ENCODE measurements around the gene GMEB2.

GMEB2 gene

GRCh38 chr20:63542696-63543095, 84.2 kb downstream of the GMEB2 start:
- DNase-seq = no peak

DNA sequence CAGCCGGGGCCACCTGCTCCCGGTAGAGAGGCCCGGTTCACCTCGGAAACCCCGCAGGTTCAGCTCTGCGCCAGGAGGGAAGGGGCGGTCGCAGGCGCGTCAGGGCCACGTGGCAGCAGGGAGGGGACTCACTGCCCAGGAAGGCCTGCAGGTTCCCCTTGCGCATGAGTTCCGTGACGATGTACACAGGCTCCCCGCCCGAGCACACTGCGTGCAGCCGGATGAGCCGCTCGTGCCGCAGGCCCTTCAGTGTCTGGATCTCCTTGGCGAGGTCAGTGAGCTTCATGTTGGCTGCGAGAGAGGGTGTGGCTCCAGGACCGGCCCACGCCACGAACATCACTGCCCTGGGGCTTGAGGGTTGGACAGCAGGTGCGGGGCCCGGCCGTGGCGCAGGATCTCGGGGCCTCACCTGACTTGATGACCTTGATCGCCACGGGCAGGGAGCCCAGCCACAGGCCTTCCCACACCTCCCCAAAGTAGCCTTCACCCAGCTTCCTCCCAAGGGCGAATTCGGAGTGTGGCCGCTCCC, 84.8 kb downstream of the GMEB2 start:
- no peak for DNase-seq

DNA sequence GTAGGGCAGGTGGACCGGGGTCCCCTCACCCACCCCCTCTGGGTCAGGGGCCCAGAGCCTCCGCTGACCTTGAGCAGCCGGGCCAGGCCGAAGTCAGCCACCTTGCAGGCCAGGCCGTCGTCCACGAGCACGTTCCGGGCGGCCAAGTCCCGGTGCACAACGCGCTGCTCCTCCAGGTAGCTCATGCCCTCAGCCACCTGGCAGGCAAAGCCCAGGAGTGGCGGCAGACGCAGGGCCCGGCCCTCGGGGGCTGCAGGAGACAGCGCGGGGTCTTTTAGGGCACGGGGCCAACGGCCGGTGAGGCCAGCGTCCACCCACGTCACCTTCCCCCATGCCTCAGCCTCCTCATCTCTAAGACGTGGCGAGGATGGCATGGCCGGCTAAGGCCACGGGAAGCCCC, 85.5 kb downstream of the GMEB2 start:
- DNase-seq = no peak

- DNase-seq = no peak
Observed at GRCh38 chr20:63540417-63541186, 86.3 kb downstream of the GMEB2 start.

DNA sequence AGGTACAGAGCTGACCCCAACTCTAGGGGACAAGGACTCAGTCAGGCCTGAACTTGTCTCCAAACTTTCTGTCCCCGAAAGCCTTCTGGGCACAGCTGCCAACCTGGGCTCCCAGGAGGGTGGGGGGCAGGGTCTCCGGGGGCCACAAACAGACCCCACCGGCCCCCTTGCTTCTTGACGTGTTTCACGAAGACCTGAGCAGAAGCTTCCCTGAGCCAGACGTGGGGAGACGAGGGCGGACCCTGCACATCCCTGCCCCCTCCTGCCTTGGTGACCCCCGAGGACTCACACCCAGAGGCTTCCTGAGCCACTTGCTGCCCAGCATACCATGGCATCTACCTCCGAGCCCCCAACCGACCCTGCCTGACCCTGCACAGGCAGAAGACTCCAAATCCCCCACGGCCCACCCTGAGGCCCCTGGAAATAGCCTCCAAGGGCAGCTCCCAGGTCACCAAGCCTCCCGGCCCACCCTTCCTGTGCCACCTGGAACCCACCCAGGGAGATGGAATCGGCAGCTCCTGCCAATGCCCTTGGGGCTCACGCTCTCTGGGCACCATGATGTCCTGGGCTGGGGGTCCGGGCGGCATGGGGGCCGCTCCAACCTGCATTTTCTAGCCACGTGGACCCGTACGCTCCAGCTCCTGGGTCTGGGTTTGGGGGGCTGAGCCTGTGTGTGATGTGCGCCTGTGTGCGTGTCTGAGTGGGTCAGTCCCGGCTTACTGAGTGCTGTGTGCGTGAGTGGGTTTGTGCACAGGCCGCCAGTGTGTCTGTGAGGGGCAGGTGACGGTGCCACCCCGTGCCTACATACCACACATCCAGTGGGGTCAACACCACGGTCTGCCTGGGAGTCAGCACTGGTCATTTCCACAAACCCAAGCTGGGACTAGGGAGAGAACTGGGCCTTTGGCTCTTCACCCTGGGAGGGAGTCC, 87.2 kb downstream of the GMEB2 start:
- no peak for DNase-seq

GRCh38 chr20:63539092-63539430, 87.8 kb downstream of the GMEB2 start:
- DNase-seq = no peak

GRCh38 chr20:63538204-63539091, 88.5 kb downstream of the GMEB2 start:
- DNase-seq = no peak

All from NCI-H187 treated with DMSO at 0.1 percent for 48 hours (cell line).